Measurements from ENCODE around the gene PBRM1. TPM values are rescaled to one million over a fixed set of nuclear protein-coding genes. Genes with fewer than 3 reads are reported as not detected.

Gene PBRM1
- polyA plus RNA-seq, 1 donor (not counting 4 experiments of a cell fraction or from before 2014, with no cell fraction given): 26.0 TPM

DNA sequence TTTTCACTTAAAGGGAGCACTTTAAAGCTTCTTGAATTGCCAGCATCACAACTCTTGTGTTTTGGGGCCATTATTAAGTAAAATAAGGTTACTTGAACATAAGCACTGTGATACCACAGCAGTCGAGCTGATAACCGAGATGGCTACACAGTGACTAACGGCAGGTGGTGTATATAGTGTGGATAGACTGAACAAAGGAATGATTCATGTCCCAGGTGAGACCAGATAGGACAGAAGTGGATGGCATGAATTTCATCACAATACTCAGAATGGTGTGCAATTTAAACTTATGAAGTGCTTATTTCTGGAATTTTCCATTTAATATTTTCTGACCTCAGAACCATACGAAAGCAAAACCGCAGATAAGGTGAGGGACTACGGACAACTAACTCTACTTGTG lies 40.2 kb downstream of the PBRM1 start:
- Histone ChIP-seq H3K9ac (ENCODE audit: control insufficient read depth, extremely low read depth, insufficient read depth, low read length) (no peak overlapping the region), H3K4me2 (ENCODE audit: control insufficient read depth, extremely low read depth, insufficient read depth, low read depth, low read length) (no peak overlapping the region), H3K27ac (ENCODE audit: control insufficient read depth, insufficient read depth, low read length) (no peak overlapping the region), H3K4me1 (ENCODE audit: control insufficient read depth, extremely low read depth, insufficient read depth, low read length) (no peaks in the 10 kb centered on the region), H3K4me3 (ENCODE audit: control insufficient read depth in 2 of 3, extremely low read depth in 1 of 3, insufficient read depth in 2 of 3, low read depth in 1 of 3, low read length in 3 of 3) (no peak overlapping the region), H3K9me3 (ENCODE audit: control insufficient read depth, low read depth, low read length) (no peaks in the 10 kb centered on the region), H2AFZ (ENCODE audit: control insufficient read depth, low read length) (no peak overlapping the region), H3K9me1 (ENCODE audit: control insufficient read depth, extremely low read depth, insufficient read depth, low read length) (no peaks in the 10 kb centered on the region), H3K36me3 (ENCODE audit: control insufficient read depth in 2 of 2, extremely low read depth in 1 of 2, insufficient read depth in 2 of 2, low read length in 2 of 2) (peaks cover 9 to 39% of the 10 kb centered on the region in 2 experiments), H3K27me3 (ENCODE audit: control insufficient read depth, extremely low read depth, insufficient read depth, low read length) (no peaks in the 10 kb centered on the region), H4K20me1 (ENCODE audit: control insufficient read depth, extremely low read depth, insufficient read depth, low read length) (no peaks in the 10 kb centered on the region), H3K79me2 (ENCODE audit: control insufficient read depth, insufficient read depth, low read length) (no peaks in the 10 kb centered on the region)
- TF ChIP-seq CTCF (optimal IDR thresholded peaks at IDR 0.05 in 1 of 3, IDR thresholded peaks at IDR 0.05 in 1 of 3, conservative IDR thresholded peaks at IDR 0.05 in 1 of 3; ENCODE audit: extremely low read depth in 1 of 3, insufficient read depth in 2 of 3, low read length in 3 of 3): no peak
- TF ChIP-seq EZH2 (IDR thresholded peaks at IDR 0.05; ENCODE audit: low read length): no peak
- dilution Hi-C loops (cut with MboI; ENCODE audit: extremely low pct_ligation_motif_present, low sequenced_read_pairs): no loop called here
- FAIRE-seq (peak; percentile 66), DNase-seq (ENCODE audit: low read depth, low spot score) (no peak)

- no peaks in the 10 kb centered on the region for H3K9me1 ChIP-seq (ENCODE audit: control insufficient read depth, extremely low read depth, insufficient read depth, low read length)
- no peak for DNase-seq (ENCODE audit: low read depth, low spot score)
- no peaks in the 10 kb centered on the region for H3K9me3 ChIP-seq (ENCODE audit: control insufficient read depth, low read depth, low read length)
- no peak overlapping the region for H3K4me3 ChIP-seq (ENCODE audit: control insufficient read depth in 2 of 3, extremely low read depth in 1 of 3, insufficient read depth in 2 of 3, low read depth in 1 of 3, low read length in 3 of 3)
- TF ChIP-seq CTCF (optimal IDR thresholded peaks at IDR 0.05 in 1 of 3, IDR thresholded peaks at IDR 0.05 in 1 of 3, conservative IDR thresholded peaks at IDR 0.05 in 1 of 3; ENCODE audit: extremely low read depth in 1 of 3, insufficient read depth in 2 of 3, low read length in 3 of 3) (no peak), EZH2 (IDR thresholded peaks at IDR 0.05; ENCODE audit: low read length) (no peak)
- no peaks in the 10 kb centered on the region for H3K27me3 ChIP-seq (ENCODE audit: control insufficient read depth, extremely low read depth, insufficient read depth, low read length)
- no peak for FAIRE-seq
- no peaks in the 10 kb centered on the region for H3K79me2 ChIP-seq (ENCODE audit: control insufficient read depth, insufficient read depth, low read length)
- no peaks in the 10 kb centered on the region for H4K20me1 ChIP-seq (ENCODE audit: control insufficient read depth, extremely low read depth, insufficient read depth, low read length)
- H3K9ac ChIP-seq (ENCODE audit: control insufficient read depth, extremely low read depth, insufficient read depth, low read length): no peak overlapping the region
- peaks cover 11 to 17% of the 10 kb centered on the region in 2 experiments for H3K36me3 ChIP-seq (ENCODE audit: control insufficient read depth in 2 of 2, extremely low read depth in 1 of 2, insufficient read depth in 2 of 2, low read length in 2 of 2)
- no peak overlapping the region for H3K4me2 ChIP-seq (ENCODE audit: control insufficient read depth, extremely low read depth, insufficient read depth, low read depth, low read length)
- dilution Hi-C loops (cut with MboI; ENCODE audit: extremely low pct_ligation_motif_present, low sequenced_read_pairs): no loop called here
- H2AFZ ChIP-seq (ENCODE audit: control insufficient read depth, low read length): no peak overlapping the region
- peaks cover 6% of the 10 kb centered on the region for H3K4me1 ChIP-seq (ENCODE audit: control insufficient read depth, extremely low read depth, insufficient read depth, low read length)
- peak overlapping the region; percentile 32 for H3K27ac ChIP-seq (ENCODE audit: control insufficient read depth, insufficient read depth, low read length)
Observed at GRCh38 chr3:52636673-52637072, 49.0 kb downstream of the PBRM1 start.

All from keratinocyte (primary cell).